Measurements from ENCODE around the gene FAM83D. TPM values are rescaled to one million over a fixed set of nuclear protein-coding genes. Genes with fewer than 3 reads are reported as not detected.

FAM83D gene
- total RNA-seq, 2 experiments from 2014 or later, result 1.8 to 1.9 TPM

DNA sequence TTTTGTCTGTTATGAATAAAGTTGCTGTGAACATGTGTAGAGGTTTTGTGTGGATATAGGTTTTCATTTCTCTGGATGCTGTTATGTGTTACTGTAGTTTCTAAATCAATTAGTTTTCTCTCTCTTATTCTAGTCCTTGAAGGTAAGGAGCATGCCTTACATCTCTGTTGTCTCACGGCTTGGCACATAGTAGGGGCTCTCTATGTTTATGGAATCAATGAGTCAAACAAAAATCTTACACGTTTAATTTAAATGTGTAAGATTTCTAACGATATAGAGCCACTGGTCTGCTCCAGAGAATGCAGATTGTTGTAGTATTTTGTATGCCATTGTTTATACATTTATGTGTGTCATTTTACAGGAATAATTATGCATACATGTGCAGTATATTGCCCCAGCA is 20.6 kb downstream of the FAM83D start:
- Mint-ChIP-seq H3K4me3 (no peak overlapping the region), H3K27me3 (no peaks in the 10 kb centered on the region), H3K4me1 (ENCODE audit: low read depth) (no peaks in the 10 kb centered on the region), H3K9me3 (no peaks in the 10 kb centered on the region), H3K27ac (no peak overlapping the region), H3K36me3 (ENCODE audit: low read depth) (no peaks in the 10 kb centered on the region)
- TF ChIP-seq, protein P1, sequence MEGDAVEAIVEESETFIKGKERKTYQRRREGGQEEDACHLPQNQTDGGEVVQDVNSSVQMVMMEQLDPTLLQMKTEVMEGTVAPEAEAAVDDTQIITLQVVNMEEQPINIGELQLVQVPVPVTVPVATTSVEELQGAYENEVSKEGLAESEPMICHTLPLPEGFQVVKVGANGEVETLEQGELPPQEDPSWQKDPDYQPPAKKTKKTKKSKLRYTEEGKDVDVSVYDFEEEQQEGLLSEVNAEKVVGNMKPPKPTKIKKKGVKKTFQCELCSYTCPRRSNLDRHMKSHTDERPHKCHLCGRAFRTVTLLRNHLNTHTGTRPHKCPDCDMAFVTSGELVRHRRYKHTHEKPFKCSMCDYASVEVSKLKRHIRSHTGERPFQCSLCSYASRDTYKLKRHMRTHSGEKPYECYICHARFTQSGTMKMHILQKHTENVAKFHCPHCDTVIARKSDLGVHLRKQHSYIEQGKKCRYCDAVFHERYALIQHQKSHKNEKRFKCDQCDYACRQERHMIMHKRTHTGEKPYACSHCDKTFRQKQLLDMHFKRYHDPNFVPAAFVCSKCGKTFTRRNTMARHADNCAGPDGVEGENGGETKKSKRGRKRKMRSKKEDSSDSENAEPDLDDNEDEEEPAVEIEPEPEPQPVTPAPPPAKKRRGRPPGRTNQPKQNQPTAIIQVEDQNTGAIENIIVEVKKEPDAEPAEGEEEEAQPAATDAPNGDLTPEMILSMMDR (IDR thresholded peaks at IDR 0.05), result no peak
- intact Hi-C loops (cut with DNase I, micrococcal nuclease), result no loop called here
- no peak for DNase-seq
- POLR2A ChIA-PET, result no interaction called here
- no peak for ATAC-seq (ENCODE audit: poor library complexity)
- Histone ChIP-seq H3K4me1 (ENCODE audit: insufficient read depth, low read length) (no peaks in the 10 kb centered on the region), H3K4me3 (ENCODE audit: low read length) (no peak overlapping the region), H3K9me3 (ENCODE audit: control insufficient read depth in 1 of 2, insufficient read depth in 1 of 2, low read length in 2 of 2) (no peaks in the 10 kb centered on the region), H3K36me3 (ENCODE audit: insufficient read depth, low read length) (peaks cover 6% of the 10 kb centered on the region), H3K27me3 (ENCODE audit: control insufficient read depth in 1 of 2, insufficient read depth in 2 of 2, low read length in 2 of 2) (no peaks in the 10 kb centered on the region), H3K27ac (ENCODE audit: low read depth in 1 of 2, low read length in 2 of 2) (no peak overlapping the region)
- CTCF ChIA-PET, result no interaction called here

DNA sequence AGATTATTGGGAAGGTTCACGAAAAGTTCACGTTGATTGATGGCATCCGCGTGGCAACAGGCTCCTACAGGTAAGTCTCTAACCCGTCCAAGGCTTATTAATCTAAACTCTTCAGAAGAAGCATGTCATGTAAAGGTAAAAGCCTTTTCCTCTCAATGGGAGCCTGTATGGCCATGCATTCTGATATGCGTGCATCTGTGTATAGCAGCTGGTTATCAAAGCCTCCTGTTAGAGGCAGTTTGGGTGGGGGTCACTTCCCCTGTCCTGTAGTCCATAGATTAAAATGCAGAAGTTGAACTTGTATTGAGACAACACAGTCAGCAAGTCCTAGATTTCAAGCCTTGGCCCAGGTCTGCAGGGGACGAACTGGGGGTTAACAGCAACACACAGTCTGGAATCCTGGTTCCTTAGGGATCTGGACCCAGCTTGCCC is 21.7 kb downstream of the FAM83D start:
- H3K27ac Mint-ChIP-seq, result no peak overlapping the region
- H3K4me1 ChIP-seq (ENCODE audit: insufficient read depth, low read length), result no peaks in the 10 kb centered on the region
- intact Hi-C loops (cut with DNase I, micrococcal nuclease), result no loop called here
- no peak overlapping the region for H3K27ac ChIP-seq (ENCODE audit: low read depth in 1 of 2, low read length in 2 of 2)
- H3K4me3 ChIP-seq (ENCODE audit: low read length), result no peak overlapping the region
- ATAC-seq (ENCODE audit: poor library complexity) (no peak), DNase-seq (no peak)
- POLR2A ChIA-PET, result no interaction called here
- H3K4me1 Mint-ChIP-seq (ENCODE audit: low read depth), result no peaks in the 10 kb centered on the region
- no peaks in the 10 kb centered on the region for H3K36me3 Mint-ChIP-seq (ENCODE audit: low read depth)
- H3K9me3 Mint-ChIP-seq, result no peaks in the 10 kb centered on the region
- peaks cover 6% of the 10 kb centered on the region for H3K36me3 ChIP-seq (ENCODE audit: insufficient read depth, low read length)
- H3K27me3 Mint-ChIP-seq, result no peaks in the 10 kb centered on the region
- no peaks in the 10 kb centered on the region for H3K27me3 ChIP-seq (ENCODE audit: control insufficient read depth in 1 of 2, insufficient read depth in 2 of 2, low read length in 2 of 2)
- no peaks in the 10 kb centered on the region for H3K9me3 ChIP-seq (ENCODE audit: control insufficient read depth in 1 of 2, insufficient read depth in 1 of 2, low read length in 2 of 2)
- H3K4me3 Mint-ChIP-seq, result no peak overlapping the region
- TF ChIP-seq, protein P1 (IDR thresholded peaks at IDR 0.05), result no peak
- CTCF ChIA-PET, result no interaction called here

DNA sequence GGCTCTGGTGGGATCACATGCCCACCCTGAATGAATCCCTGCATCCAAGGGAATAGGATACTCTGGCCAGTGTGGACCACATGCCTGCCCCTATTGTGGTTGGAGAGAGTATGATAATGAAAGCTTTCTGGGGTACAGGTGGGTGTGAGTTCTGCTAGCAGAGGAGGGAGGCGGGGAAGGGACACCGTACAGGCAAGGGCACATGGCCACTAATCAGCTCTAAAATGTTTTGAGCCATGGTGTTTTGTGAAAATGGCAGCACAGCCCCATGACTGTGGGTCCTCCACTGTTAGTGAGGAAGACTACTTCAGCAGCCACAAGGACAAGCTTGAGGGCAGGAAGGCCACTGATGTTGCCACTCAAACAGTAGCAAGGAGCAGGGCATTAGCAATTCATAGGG is 24.0 kb downstream of the FAM83D start:
- ChIA-PET CTCF (no interaction called here), POLR2A (interaction anchor here (0.6 kb wide), 1 partner anchor 11 kb away, joined by 3 read pairs; no protein-coding TSS in a partner anchor)
- TF ChIP-seq, protein P1 (IDR thresholded peaks at IDR 0.05), result no peak
- no peaks in the 10 kb centered on the region for H3K4me1 Mint-ChIP-seq (ENCODE audit: low read depth)
- H3K4me3 Mint-ChIP-seq, result no peak overlapping the region
- H3K4me1 ChIP-seq (ENCODE audit: insufficient read depth, low read length), result no peaks in the 10 kb centered on the region
- H3K27me3 ChIP-seq (ENCODE audit: control insufficient read depth in 1 of 2, insufficient read depth in 2 of 2, low read length in 2 of 2), result no peaks in the 10 kb centered on the region
- no peak overlapping the region for H3K4me3 ChIP-seq (ENCODE audit: low read length)
- H3K9me3 ChIP-seq (ENCODE audit: control insufficient read depth in 1 of 2, insufficient read depth in 1 of 2, low read length in 2 of 2), result no peaks in the 10 kb centered on the region
- no peaks in the 10 kb centered on the region for H3K9me3 Mint-ChIP-seq
- H3K27me3 Mint-ChIP-seq, result no peaks in the 10 kb centered on the region
- no peaks in the 10 kb centered on the region for H3K36me3 Mint-ChIP-seq (ENCODE audit: low read depth)
- intact Hi-C loops (cut with DNase I, micrococcal nuclease), result no loop called here
- peaks cover 3% of the 10 kb centered on the region for H3K36me3 ChIP-seq (ENCODE audit: insufficient read depth, low read length)
- H3K27ac Mint-ChIP-seq, result no peak overlapping the region
- DNase-seq (no peak), ATAC-seq (ENCODE audit: poor library complexity) (no peak)
- H3K27ac ChIP-seq (ENCODE audit: low read depth in 1 of 2, low read length in 2 of 2), result no peak overlapping the region
